NCI-H524 treated with DMSO at 0.1 percent for 48 hours (cell line): ENCODE data around the gene PHF13.

ENCODE experiments used
- DNase-seq: peaks from one replicate; lab custom pipeline; 2025; lab: John Stamatoyannopoulos, UW

Gene PHF13

GRCh38 chr1:6602669-6603237 is 10.8 kb upstream of the PHF13 start, which contains the start of gene KLHL21:
KLHL21 (minus strand) TSS chr1:6602869; CDS start chr1:6602817, 52 bp downstream.
- no peak for DNase-seq

GRCh38 chr1:6603238-6603914 is 10.2 kb upstream of the PHF13 start:
- DNase-seq: no peak

GRCh38 chr1:6603915-6604558 is 9.5 kb upstream of the PHF13 start:
- DNase-seq: no peak

GRCh38 chr1:6612641-6613360 is 730 bp upstream of the PHF13 start:
- DNase-seq: no peak

GRCh38 chr1:6614019-6614928 is 743 bp downstream of the PHF13 start:
- no peak for DNase-seq

- DNase-seq: no peak
Measured at GRCh38 chr1:6614929-6615785, 1.6 kb downstream of the PHF13 start.

- DNase-seq: no peak
Measured at GRCh38 chr1:6619045-6619444, 5.5 kb downstream of the PHF13 start.

- no peak for DNase-seq
Measured at GRCh38 chr1:6621429-6622391, 8.2 kb downstream of the PHF13 start.

- DNase-seq: no peak
Measured at GRCh38 chr1:6622396-6623152, 9.0 kb downstream of the PHF13 start.

- no peak for DNase-seq
Measured at GRCh38 chr1:6623269-6623965, 9.9 kb downstream of the PHF13 start.

GRCh38 chr1:6624710-6625583 is 11.4 kb downstream of the PHF13 start, which contains the start of gene THAP3:
THAP3 (plus strand) TSS chr1:6624868; CDS start chr1:6625219, 351 bp downstream.
- no peak for DNase-seq

GRCh38 chr1:6625584-6626149 is 12.1 kb downstream of the PHF13 start:
- DNase-seq: no peak

- DNase-seq: no peak
Measured at GRCh38 chr1:6627031-6627430, 13.5 kb downstream of the PHF13 start.

- DNase-seq: no peak
Measured at GRCh38 chr1:6627841-6628545, 14.5 kb downstream of the PHF13 start.

- no peak for DNase-seq
Measured at GRCh38 chr1:6628971-6629479, 15.5 kb downstream of the PHF13 start.

- DNase-seq: no peak
Measured at GRCh38 chr1:6630027-6630426, 16.5 kb downstream of the PHF13 start.
